Caco-2 (cell line): ENCODE results near the gene RUFY1. TPM values are rescaled to one million over a fixed set of nuclear protein-coding genes. Genes with fewer than 3 reads are reported as not detected.
A peak's percentile ranks its signal among the peaks of the same experiment; 100 is the strongest.

ENCODE experiments used
- BruUV-seq: library from RNA; stranded (reverse); fragments of 400-500 nt; replicated peaks from 2 replicates; lab custom pipeline; 2021; lab: Mats Ljungman, UMichigan
- CTCF ChIA-PET: fragments of 300-600 bp; sonication (Branson Sonifier 250); formaldehyde crosslinking; loops from one replicate; lab custom pipeline; 2022; ENCODE audit warnings: antibody characterized with exemption; lab: Charles Lee
- POLR2A ChIA-PET: fragments of 300-600 bp; sonication (Branson Sonifier 250); formaldehyde crosslinking; loops from one replicate; lab custom pipeline; 2022; ENCODE audit warnings: antibody characterized with exemption; lab: Charles Lee
- DNase-seq, 2 experiments: peaks; one replicate each; pipeline versions ENCODE4 v3.0.0 to v3.0.0-alpha.2; 2020 to 2022
- H3K27me3 ChIP-seq: replicated peaks from 2 replicates; pipeline ENCODE4 v1.6.0; 2011; ENCODE audit warnings: low read length; ENCODE audit not compliant: control insufficient read depth, insufficient read depth
- H3K36me3 ChIP-seq: 2 replicates; pipeline ENCODE4 v1.5.1; 2011; ENCODE audit warnings: low read length; ENCODE audit not compliant: control insufficient read depth, insufficient read depth
- H3K4me1 ChIP-seq: fragments of 250-450 bp; sonication (Bioruptor Pico); 2 replicates; pipeline ENCODE4 v1.5.1; 2020; ENCODE audit warnings: mild to moderate bottlenecking
- H3K4me3 ChIP-seq: 2 replicates; pipeline ENCODE4 v1.5.1; 2011; ENCODE audit warnings: low read depth, mild to moderate bottlenecking, control low read depth, low read length
- H3K9me3 ChIP-seq: fragments of 250-450 bp; sonication (Bioruptor Pico); 2 replicates; pipeline ENCODE4 v1.5.1; 2020; ENCODE audit warnings: mild to moderate bottlenecking, moderate library complexity
- H3K27ac Mint-ChIP-seq: one replicate; pipeline ENCODE4 v1.8.0; 2022; ENCODE audit warnings: mixed read lengths; ENCODE audit not compliant: unreplicated experiment
- H3K27me3 Mint-ChIP-seq: one replicate; pipeline ENCODE4 v1.8.0; 2022; ENCODE audit warnings: mixed read lengths; ENCODE audit not compliant: insufficient read depth, unreplicated experiment
- H3K36me3 Mint-ChIP-seq: one replicate; pipeline ENCODE4 v1.8.0; 2022; ENCODE audit warnings: mild to moderate bottlenecking, mixed read lengths; ENCODE audit not compliant: insufficient read depth, unreplicated experiment
- H3K4me1 Mint-ChIP-seq: one replicate; pipeline ENCODE4 v1.8.0; 2022; ENCODE audit warnings: low read depth, mixed read lengths; ENCODE audit not compliant: unreplicated experiment
- H3K4me3 Mint-ChIP-seq: one replicate; pipeline ENCODE4 v1.8.0; 2022; ENCODE audit warnings: mild to moderate bottlenecking, moderate library complexity, mixed read lengths; ENCODE audit not compliant: unreplicated experiment
- H3K9me3 Mint-ChIP-seq: one replicate; pipeline ENCODE4 v1.8.0; 2022; ENCODE audit warnings: mixed read lengths; ENCODE audit not compliant: unreplicated experiment
- CTCF ChIP-seq, 2 experiments: fragments of 200-600 bp in 1 of 2; IDR thresholded peaks; 1 replicate in 1 of 2; 2 replicates in 1 of 2; pipeline versions ENCODE4 v1.5.1 to v1.8.0; 2011 to 2022; ENCODE audit warnings: antibody characterized with exemption in 1 of 2, control low read depth in 1 of 2, inconsistent platforms in 1 of 2, low read depth in 1 of 2, low read length in 1 of 2, mild to moderate bottlenecking in 1 of 2, moderate library complexity in 1 of 2; ENCODE audit not compliant: insufficient read depth in 1 of 2, severe bottlenecking in 1 of 2, unreplicated experiment in 1 of 2
- intact Hi-C: fragments of 100-400 bp; cut with micrococcal nuclease; formaldehyde crosslinking; loops from one replicate; pipeline ENCODE4 v1.10.0; 2022; ENCODE audit not compliant: unreplicated experiment
- total RNA-seq: library from RNA; stranded (reverse); gene quantifications from 2 replicates; pipeline ENCODE4 v1.2.3, GENCODE V29; 2022

Gene RUFY1
- total RNA-seq, 1 experiment from 2014 or later, result 36.3 TPM

- CTCF ChIA-PET, result no interaction called here
- H3K4me3 ChIP-seq, result no peak overlapping the region
- peaks cover 47% of the 10 kb centered on the region for H3K4me1 Mint-ChIP-seq
These were observed 69.4 kb downstream of the RUFY1 start for GRCh38 chr5:179619776-179620175.

GRCh38 chr5:179620293-179620692, 69.9 kb downstream of the RUFY1 start:
- DNase-seq, result no peak
- ChIA-PET POLR2A (interaction anchor here (0.6 kb wide), 1 partner anchor 19 kb away, joined by 4 read pairs; no protein-coding TSS in a partner anchor), CTCF (no interaction called here)
- Mint-ChIP-seq H3K36me3 (peaks cover 98% of the 10 kb centered on the region), H3K4me3 (peak overlapping the region; percentile 95), H3K27me3 (peaks cover 3% of the 10 kb centered on the region), H3K27ac (peak overlapping the region; percentile 99), H3K4me1 (peaks cover 49% of the 10 kb centered on the region), H3K9me3 (no peaks in the 10 kb centered on the region)
- no peaks in the 10 kb centered on the region for H3K27me3 ChIP-seq
- peaks cover 28% of the 10 kb centered on the region for H3K4me1 ChIP-seq
- peak overlapping the region; percentile 16 for H3K4me3 ChIP-seq
- H3K36me3 ChIP-seq, result peaks cover 9% of the 10 kb centered on the region; the same call in 1 of the 2 replicates
- intact Hi-C loops, result loop anchor here (5.0 to 10.0 kb wide), 2 partner anchors 63 to 195 kb away; no protein-coding TSS in a partner anchor
- no TSS peak for BruUV-seq
- no peaks in the 10 kb centered on the region for H3K9me3 ChIP-seq
- TF ChIP-seq CTCF (IDR thresholded peaks at IDR 0.05; ENCODE audit: insufficient read depth in 1 of 2, low read depth in 1 of 2, low read length in 1 of 2, severe bottlenecking in 1 of 2, unreplicated experiment in 1 of 2), result no peak

More at GRCh38 chr5:179619776-179620175, 69.4 kb downstream of the RUFY1 start:
- intact Hi-C loops, result loop anchor here (5.0 to 10.0 kb wide), 2 partner anchors 62 to 195 kb away; no protein-coding TSS in a partner anchor
- TF ChIP-seq CTCF (IDR thresholded peaks at IDR 0.05; ENCODE audit: insufficient read depth in 1 of 2, low read depth in 1 of 2, low read length in 1 of 2, severe bottlenecking in 1 of 2, unreplicated experiment in 1 of 2), result no peak
- POLR2A ChIA-PET, result no interaction called here
- peaks cover 11% of the 10 kb centered on the region; the same call in 1 of the 2 replicates for H3K36me3 ChIP-seq
- H3K4me1 ChIP-seq, result peaks cover 23% of the 10 kb centered on the region
- H3K9me3 ChIP-seq, result no peaks in the 10 kb centered on the region
- Mint-ChIP-seq H3K27me3 (peaks cover 3% of the 10 kb centered on the region), H3K4me3 (peak overlapping the region; percentile 95), H3K9me3 (no peaks in the 10 kb centered on the region), H3K36me3 (peaks cover 100% of the 10 kb centered on the region), H3K27ac (no peak overlapping the region)
- no TSS peak for BruUV-seq
- DNase-seq, result no peak
- no peaks in the 10 kb centered on the region for H3K27me3 ChIP-seq

GRCh38 chr5:179620703-179621350, 70.5 kb downstream of the RUFY1 start:
- Histone ChIP-seq H3K27me3 (no peaks in the 10 kb centered on the region), H3K4me3 (peak overlapping the region; percentile 4; the same call in 1 of the 2 replicates)

More at GRCh38 chr5:179620703-179621350, 70.5 kb downstream of the RUFY1 start:
- ChIA-PET CTCF (no interaction called here), POLR2A (interaction anchor here (0.6 kb wide), 1 partner anchor 19 kb away, joined by 4 read pairs; no protein-coding TSS in a partner anchor)
- peaks cover 93% of the 10 kb centered on the region for H3K36me3 Mint-ChIP-seq
- BruUV-seq, result no TSS peak
- peak overlapping the region; percentile 95 for H3K4me3 Mint-ChIP-seq
- peaks cover 7% of the 10 kb centered on the region; the same call in 1 of the 2 replicates for H3K36me3 ChIP-seq
- peaks cover 3% of the 10 kb centered on the region for H3K27me3 Mint-ChIP-seq
- DNase-seq, result peak in 1 of 2 experiments; percentile 6
- H3K27ac Mint-ChIP-seq, result peak overlapping the region; percentile 99
- H3K9me3 Mint-ChIP-seq, result no peaks in the 10 kb centered on the region
- TF ChIP-seq CTCF (IDR thresholded peaks at IDR 0.05; ENCODE audit: insufficient read depth in 1 of 2, low read depth in 1 of 2, low read length in 1 of 2, severe bottlenecking in 1 of 2, unreplicated experiment in 1 of 2), result no peak
- H3K9me3 ChIP-seq, result no peaks in the 10 kb centered on the region
- H3K4me1 Mint-ChIP-seq, result peaks cover 49% of the 10 kb centered on the region
- intact Hi-C loops, result loop anchor here (5.0 to 10.0 kb wide), 2 partner anchors 64 to 194 kb away; no protein-coding TSS in a partner anchor
- H3K4me1 ChIP-seq, result peaks cover 28% of the 10 kb centered on the region
